GM12891 (cell line): ENCODE data around the gene IL1RL2.

ENCODE experiments used
- POLR2A ChIP-seq: IDR thresholded peaks from 2 replicates; pipeline ENCODE4 v1.6.1; 2011; ENCODE audit warnings: low read depth, low read length, control low read depth
- POLR2AphosphoS5 ChIP-seq: IDR thresholded peaks from 2 replicates; pipeline ENCODE4 v1.6.1; 2011; ENCODE audit warnings: low read depth, low read length, control low read depth
- TAF1 ChIP-seq: IDR thresholded peaks from 2 replicates; pipeline ENCODE4 v1.6.1; 2011; ENCODE audit warnings: low read depth, low read length, control low read depth

DNA sequence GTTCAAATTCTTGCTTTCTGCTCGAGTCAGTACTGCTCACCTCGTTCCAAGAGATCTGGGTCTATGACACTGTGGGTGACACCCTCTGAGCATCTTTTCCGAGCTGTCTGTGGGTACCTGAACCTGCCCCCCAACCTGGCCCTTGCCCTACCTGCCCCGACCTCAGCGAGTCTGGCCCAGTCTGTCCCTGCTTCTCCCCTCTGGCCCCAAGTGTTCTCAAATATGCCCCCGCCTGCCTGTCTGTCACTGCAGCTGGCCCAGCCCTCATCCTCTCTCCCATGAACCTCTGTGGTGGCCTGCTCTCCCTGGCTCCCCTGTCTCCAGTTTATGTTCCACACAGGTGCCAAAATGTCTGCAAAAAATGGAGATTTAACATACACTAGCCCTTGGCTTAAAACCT, 32.5 kb upstream of the IL1RL2 start:
- TF ChIP-seq POLR2A (no peak), POLR2AphosphoS5 (no peak), TAF1 (no peak)
